Measurements from ENCODE around the gene ANKRD33B. TPM values are rescaled to one million over a fixed set of nuclear protein-coding genes. Genes with fewer than 3 reads are reported as not detected.

Gene ANKRD33B
- total RNA-seq, 4 donors from 2014 or later: 0.57 to 6.5 (median 1.7) TPM

- WGBS, 2 donors: 36 to 100% methylated on average over 1 of the region's 1 CpG
- Histone ChIP-seq H3K27ac (no peak overlapping the region), H3K4me1 (peaks cover 18 to 51% (median 37%) of the 10 kb centered on the region in 3 donors), H3K36me3 (no peaks in the 10 kb centered on the region), H3K9me3 (no peaks in the 10 kb centered on the region), H3K4me3 (no peak overlapping the region), H3K27me3 (peaks cover 0 to 3% (median 0%) of the 10 kb centered on the region in 4 donors)
- TF ChIP-seq CTCF (IDR thresholded peaks at IDR 0.05) (no peak), POLR2A (IDR thresholded peaks at IDR 0.05) (no peak)
- no peak for DNase-seq
- intact Hi-C loops (cut with DNase I): no loop called here
Observed at GRCh38 chr5:10599113-10599512, 35.2 kb downstream of the ANKRD33B start.

GRCh38 chr5:10599862-10600284 lies 36.0 kb downstream of the ANKRD33B start:
- intact Hi-C loops (cut with DNase I): no loop called here
- Histone ChIP-seq H3K4me3 (no peak overlapping the region), H3K27me3 (peaks cover 0 to 3% (median 0%) of the 10 kb centered on the region in 4 donors), H3K36me3 (no peaks in the 10 kb centered on the region), H3K4me1 (peaks cover 18 to 44% (median 31%) of the 10 kb centered on the region in 3 donors), H3K27ac (no peak overlapping the region), H3K9me3 (no peaks in the 10 kb centered on the region)
- no peak for DNase-seq
- no peak for TF ChIP-seq CTCF (IDR thresholded peaks at IDR 0.05)
- no peak for TF ChIP-seq POLR2A (IDR thresholded peaks at IDR 0.05)

GRCh38 chr5:10600626-10601245 lies 36.9 kb downstream of the ANKRD33B start:
- Histone ChIP-seq H3K27ac (peak overlapping the region; percentile 13 to 89 (median 82)), H3K27me3 (peaks cover 0 to 3% (median 0%) of the 10 kb centered on the region in 4 donors), H3K4me1 (peaks cover 12 to 35% (median 23%) of the 10 kb centered on the region in 3 donors), H3K9me3 (no peaks in the 10 kb centered on the region), H3K4me3 (peak overlapping the region in 1 of 4 donors; percentile 40), H3K36me3 (no peaks in the 10 kb centered on the region)
- intact Hi-C loops (cut with DNase I): no loop called here
- WGBS, 2 donors: 55 to 63% methylated on average over 5 of the region's 5 CpGs
- TF ChIP-seq CTCF (IDR thresholded peaks at IDR 0.05): no peak
- TF ChIP-seq POLR2A (IDR thresholded peaks at IDR 0.05): no peak
- no peak for DNase-seq

GRCh38 chr5:10601246-10602030 lies 37.6 kb downstream of the ANKRD33B start:
- H3K27ac ChIP-seq: peak overlapping the region; percentile 20 to 89 (median 82)
- H3K4me3 ChIP-seq: peak overlapping the region in 1 of 4 donors; percentile 40
- WGBS, 2 donors: 12 to 20% methylated on average over 14 to 18 of the region's 19 CpGs
- H3K36me3 ChIP-seq: no peaks in the 10 kb centered on the region
- no peak for TF ChIP-seq CTCF (IDR thresholded peaks at IDR 0.05)
- TF ChIP-seq POLR2A (IDR thresholded peaks at IDR 0.05): no peak
- intact Hi-C loops (cut with DNase I): no loop called here
- H3K4me1 ChIP-seq: peaks cover 12 to 28% (median 18%) of the 10 kb centered on the region in 3 donors
- no peaks in the 10 kb centered on the region for H3K9me3 ChIP-seq
- peaks cover 0 to 3% (median 0%) of the 10 kb centered on the region in 4 donors for H3K27me3 ChIP-seq
- DNase-seq: peak; percentile 12

Measured in esophagus squamous epithelium (tissue), 5 donors.